Skeletal muscle satellite cell (primary cell): ENCODE measurements around the gene PKD1. TPM values are rescaled to one million over a fixed set of nuclear protein-coding genes. Genes with fewer than 3 reads are reported as not detected.
"Not testable (repeated sequence)": the region's sequence is repeated elsewhere in the genome, so short reads cannot be mapped to it uniquely, and the experiment has no call there.

ENCODE experiments used
- H3K27me3 ChIP-seq: 2 replicates; pipeline ENCODE4 v1.7.0; 2013; ENCODE audit warnings: low read length; ENCODE audit not compliant: control insufficient read depth, insufficient read depth
- H3K36me3 ChIP-seq: 2 replicates; pipeline ENCODE4 v1.7.0; 2013; ENCODE audit warnings: mild to moderate bottlenecking, control low read depth, low read length; ENCODE audit not compliant: insufficient read depth
- H3K4me1 ChIP-seq: 2 replicates; pipeline ENCODE4 v1.7.0; 2013; ENCODE audit warnings: low read length; ENCODE audit not compliant: control insufficient read depth, insufficient read depth
- H3K4me2 ChIP-seq: 2 replicates; pipeline ENCODE4 v1.7.0; 2013; ENCODE audit warnings: mild to moderate bottlenecking, low read length
- H3K4me3 ChIP-seq: 2 replicates; pipeline ENCODE4 v1.7.0; 2013; ENCODE audit warnings: low read length
- H3K9ac ChIP-seq: 2 replicates; pipeline ENCODE4 v1.7.0; 2013; ENCODE audit warnings: mild to moderate bottlenecking, low read depth, low read length, moderate library complexity
- H3K9me3 ChIP-seq: replicated peaks from 2 replicates; pipeline ENCODE4 v1.7.0; 2013; ENCODE audit warnings: mild to moderate bottlenecking, control low read depth, low read length
- total RNA-seq: library from RNA; depleted of rRNA; stranded (reverse); fragments of >200 nt; gene quantifications from 2 replicates; pipeline ENCODE4 v1.2.3, GENCODE V29; 2012; rRNA removed

Gene PKD1
- 90.8 and 110 TPM in 2 replicates for total RNA-seq

DNA sequence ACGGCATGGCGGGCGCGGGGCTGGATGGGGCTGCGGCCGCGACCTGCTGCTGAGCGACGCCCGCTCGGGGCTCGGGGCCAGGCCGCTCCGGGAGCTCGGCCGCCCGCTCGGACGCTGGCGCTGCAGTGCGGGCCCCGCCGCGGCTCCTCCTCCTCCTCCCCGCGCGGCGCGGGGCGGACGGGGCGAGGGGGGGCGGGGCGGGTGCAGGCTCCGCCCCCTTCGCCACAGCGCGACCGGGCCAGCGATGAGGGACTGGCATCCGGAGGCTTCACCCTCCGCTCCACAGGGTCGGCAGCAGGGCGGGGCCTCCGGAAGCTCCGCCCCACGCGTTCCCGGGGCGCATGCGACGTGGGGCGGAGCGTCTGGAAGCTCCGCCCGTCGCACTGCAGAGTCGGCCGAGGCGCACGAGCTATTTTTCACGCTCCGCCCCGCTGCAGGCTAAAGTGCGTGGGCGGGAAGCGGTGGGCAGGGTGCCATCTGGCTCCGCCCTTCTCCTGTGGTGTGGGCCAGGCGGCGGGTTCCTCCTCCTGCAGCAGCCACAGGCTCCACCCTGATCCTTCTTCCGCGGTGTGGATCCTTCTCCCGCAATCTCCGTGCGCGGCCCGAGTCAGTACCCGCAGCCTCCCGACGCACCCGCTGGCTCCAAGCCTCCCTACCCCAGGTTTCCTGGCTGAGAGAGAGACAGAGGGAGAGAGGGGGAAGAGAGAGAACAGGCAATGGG, at the start of gene PKD1:
Gene PKD1 (minus strand): TSS at position 129 of the 721 bp plus-strand sequence. CDS start 209 bp downstream, outside the sequence.
- peak within 1 kb of the TSS; percentile 73 for H3K4me2 ChIP-seq
- H3K4me3 ChIP-seq = peak within 1 kb of the TSS; percentile 69
- H3K9ac ChIP-seq = peak within 1 kb of the TSS; percentile 73
- not testable (repeated sequence) for H3K27me3 ChIP-seq, H3K4me1 ChIP-seq, H3K36me3 ChIP-seq, H3K9me3 ChIP-seq

DNA sequence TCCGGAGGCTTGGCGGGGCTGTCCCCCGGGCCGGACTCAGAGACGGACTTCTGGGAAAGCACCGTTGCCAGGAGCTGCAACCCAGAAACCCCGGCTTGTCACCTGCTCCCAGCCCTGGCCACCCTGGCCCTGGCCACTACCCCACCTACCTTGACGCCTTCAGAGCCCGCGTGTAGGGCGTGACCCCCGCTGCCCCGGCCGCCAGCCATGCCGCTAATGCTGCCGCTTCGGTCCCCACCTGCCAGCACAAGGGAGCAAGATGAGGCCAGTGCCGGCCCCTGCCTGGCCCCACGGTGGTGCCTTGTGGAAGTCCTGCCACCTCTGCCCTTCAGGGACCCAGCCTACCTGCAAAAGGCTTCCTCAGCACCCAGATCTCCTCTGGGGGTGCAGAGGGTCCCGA, 49.3 kb upstream of the PKD1 start:
- Histone ChIP-seq H3K4me1 (no peaks in the 10 kb centered on the region), H3K4me2 (no peak overlapping the region), H3K9me3 (no peaks in the 10 kb centered on the region), H3K9ac (no peak overlapping the region), H3K36me3 (no peaks in the 10 kb centered on the region), H3K4me3 (no peak overlapping the region), H3K27me3 (peaks cover 3% of the 10 kb centered on the region)

GRCh38 chr16:2184346-2184745, 48.6 kb upstream of the PKD1 start:
- Histone ChIP-seq H3K36me3 (no peaks in the 10 kb centered on the region), H3K4me1 (no peaks in the 10 kb centered on the region), H3K27me3 (peaks cover 3% of the 10 kb centered on the region), H3K4me2 (no peak overlapping the region), H3K9ac (no peak overlapping the region), H3K9me3 (no peaks in the 10 kb centered on the region), H3K4me3 (no peak overlapping the region)

DNA sequence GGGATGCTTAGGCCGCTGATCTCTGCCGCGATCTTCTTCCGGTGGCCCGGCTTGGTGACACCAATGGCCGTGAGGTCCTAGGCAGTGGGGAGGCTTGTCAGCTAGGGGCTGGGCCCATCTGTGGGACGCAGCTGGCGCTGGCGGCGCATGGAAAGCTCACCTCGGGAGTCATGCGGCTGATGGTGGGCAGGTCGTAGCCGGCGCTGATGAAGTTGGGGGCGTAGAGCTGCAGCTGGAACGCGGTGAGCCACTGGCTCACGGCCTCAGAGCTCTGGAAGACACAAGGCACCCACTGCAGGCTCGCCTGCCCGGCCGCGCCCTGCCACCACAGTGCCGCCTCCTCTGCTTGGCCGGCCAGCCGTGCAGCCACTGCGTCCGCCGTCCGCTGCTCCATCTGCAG, 48.0 kb upstream of the PKD1 start:
- Histone ChIP-seq H3K27me3 (peaks cover 3% of the 10 kb centered on the region), H3K4me3 (no peak overlapping the region), H3K36me3 (no peaks in the 10 kb centered on the region)

DNA sequence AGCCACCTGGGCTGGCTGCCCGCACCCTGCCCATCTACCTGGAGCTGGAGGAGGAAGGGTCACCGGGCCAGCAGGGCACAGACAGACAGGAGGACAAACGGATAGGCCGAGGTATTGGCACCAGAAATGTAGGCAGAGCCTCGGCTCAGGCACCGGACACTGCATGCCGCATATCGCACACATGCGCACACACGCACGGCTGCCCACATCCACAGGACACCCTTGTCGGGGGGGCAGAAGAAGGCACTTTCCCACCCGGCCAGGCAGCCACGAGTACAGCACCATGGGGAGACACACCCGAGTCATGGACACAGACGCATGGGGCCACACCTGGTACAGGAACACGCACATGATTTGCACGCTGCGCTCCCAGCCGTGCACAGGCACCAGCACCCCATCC, 46.3 kb upstream of the PKD1 start:
- peaks cover 3% of the 10 kb centered on the region for H3K27me3 ChIP-seq
- H3K9me3 ChIP-seq = no peaks in the 10 kb centered on the region
- H3K4me1 ChIP-seq = no peaks in the 10 kb centered on the region
- no peak overlapping the region for H3K4me3 ChIP-seq
- peaks cover 8% of the 10 kb centered on the region for H3K36me3 ChIP-seq
- no peak overlapping the region for H3K4me2 ChIP-seq
- H3K9ac ChIP-seq = no peak overlapping the region

More for the DNA sequence above, 48.0 kb upstream of the PKD1 start:
- no peaks in the 10 kb centered on the region for H3K9me3 ChIP-seq
- no peak overlapping the region for H3K4me2 ChIP-seq
- no peaks in the 10 kb centered on the region for H3K4me1 ChIP-seq
- H3K9ac ChIP-seq = no peak overlapping the region

GRCh38 chr16:2180962-2181923, 45.5 kb upstream of the PKD1 start:
- Histone ChIP-seq H3K9me3 (no peaks in the 10 kb centered on the region), H3K9ac (no peak overlapping the region), H3K4me2 (no peak overlapping the region), H3K36me3 (peaks cover 13% of the 10 kb centered on the region), H3K27me3 (peaks cover 3% of the 10 kb centered on the region), H3K4me1 (no peaks in the 10 kb centered on the region), H3K4me3 (no peak overlapping the region)

DNA sequence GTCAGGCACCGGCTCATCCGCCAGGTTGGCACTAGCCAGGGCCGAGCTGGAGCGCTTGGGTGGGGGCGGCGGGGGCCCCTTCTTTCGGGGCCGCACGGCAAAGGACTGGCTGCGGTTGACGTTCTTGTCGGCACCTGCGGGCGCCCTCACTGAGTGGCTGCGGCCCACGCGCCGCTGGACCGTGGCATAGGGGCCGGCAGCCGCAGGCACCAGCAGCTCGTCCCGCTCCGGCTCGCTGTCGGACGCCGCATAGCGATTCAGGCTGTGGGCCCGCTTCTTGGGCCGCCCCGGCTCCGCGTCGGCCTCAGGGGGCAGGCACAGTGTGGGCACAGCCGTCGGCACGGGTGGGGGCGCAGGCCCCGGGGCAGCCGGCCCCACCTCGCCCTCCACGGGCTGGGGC, 44.8 kb upstream of the PKD1 start:
- Histone ChIP-seq H3K4me3 (no peak overlapping the region), H3K27me3 (peaks cover 3% of the 10 kb centered on the region), H3K9me3 (no peaks in the 10 kb centered on the region), H3K9ac (no peak overlapping the region), H3K4me1 (no peaks in the 10 kb centered on the region), H3K36me3 (peaks cover 20% of the 10 kb centered on the region), H3K4me2 (no peak overlapping the region)

GRCh38 chr16:2179576-2179975, 43.9 kb upstream of the PKD1 start:
- no peak overlapping the region for H3K4me2 ChIP-seq
- no peaks in the 10 kb centered on the region for H3K4me1 ChIP-seq
- H3K4me3 ChIP-seq = no peak overlapping the region
- peaks cover 29% of the 10 kb centered on the region for H3K36me3 ChIP-seq
- H3K9me3 ChIP-seq = no peaks in the 10 kb centered on the region
- no peak overlapping the region for H3K9ac ChIP-seq
- H3K27me3 ChIP-seq = peaks cover 3% of the 10 kb centered on the region

DNA sequence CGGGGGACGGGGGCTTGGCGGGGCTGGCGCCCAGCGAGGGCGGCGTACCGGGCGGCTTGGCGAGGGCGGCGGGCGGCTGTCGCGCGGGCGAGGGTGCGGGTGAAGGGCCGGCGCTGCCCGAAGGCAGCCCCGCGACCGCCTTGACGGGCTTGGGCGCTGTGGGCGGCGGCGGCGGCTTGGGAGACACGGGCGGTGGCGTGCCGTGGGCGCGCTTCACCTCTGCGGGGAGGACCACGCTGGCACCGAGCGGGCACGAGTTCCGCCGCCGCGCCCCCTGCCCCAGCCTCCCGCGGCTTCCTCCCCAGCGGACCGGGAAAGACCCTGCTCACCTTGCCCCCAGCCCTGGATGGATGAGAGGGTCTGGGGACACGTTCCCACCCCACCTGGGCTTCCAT, 43.4 kb upstream of the PKD1 start:
- Histone ChIP-seq H3K4me2 (no peak overlapping the region), H3K4me1 (no peaks in the 10 kb centered on the region), H3K27me3 (no peaks in the 10 kb centered on the region), H3K36me3 (peaks cover 33% of the 10 kb centered on the region), H3K4me3 (no peak overlapping the region), H3K9ac (no peak overlapping the region), H3K9me3 (no peaks in the 10 kb centered on the region)

DNA sequence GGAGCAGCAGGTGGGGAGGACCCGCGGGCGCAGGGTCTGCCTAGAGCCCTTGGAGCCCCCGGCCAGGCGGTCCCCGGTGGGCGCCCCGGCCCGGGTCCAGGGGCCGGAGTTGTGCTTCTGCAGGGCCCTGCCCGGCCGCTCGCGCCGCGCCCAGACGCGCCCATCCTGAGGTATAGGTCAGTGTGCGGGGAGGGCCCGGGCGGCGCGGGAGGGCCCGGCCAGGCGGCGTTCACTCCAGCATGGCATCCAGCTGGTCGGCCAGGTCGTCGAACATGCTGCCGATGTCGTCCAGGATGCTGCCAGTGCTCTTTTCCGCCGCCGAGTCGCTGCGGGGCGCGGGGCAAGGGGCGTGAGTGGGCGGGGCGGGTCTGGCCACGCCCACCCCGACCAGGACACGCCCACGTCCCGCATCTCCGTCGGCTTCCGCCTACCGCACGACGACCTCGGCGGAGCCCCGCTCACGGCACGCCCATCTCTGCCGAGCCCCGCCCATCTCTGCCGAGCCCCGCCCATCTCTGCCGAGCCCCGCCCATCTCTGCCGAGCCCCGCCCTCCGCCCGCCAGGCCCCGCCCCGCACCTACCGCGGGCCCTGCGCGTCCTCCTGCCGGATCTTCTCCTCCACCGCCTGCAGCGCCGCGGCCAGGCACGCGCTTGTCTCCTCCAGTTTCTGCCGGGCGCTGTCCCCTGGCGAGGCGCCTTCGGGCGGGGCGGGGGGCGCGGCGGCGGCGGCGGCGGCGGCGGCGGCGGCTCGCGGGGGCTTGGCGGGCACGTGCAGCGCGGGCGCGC, 42.8 kb upstream of the PKD1 start:
- Histone ChIP-seq H3K36me3 (peaks cover 37% of the 10 kb centered on the region), H3K4me3 (no peak overlapping the region), H3K4me1 (no peaks in the 10 kb centered on the region), H3K9me3 (no peaks in the 10 kb centered on the region), H3K27me3 (no peaks in the 10 kb centered on the region), H3K9ac (no peak overlapping the region), H3K4me2 (no peak overlapping the region)

GRCh38 chr16:2177561-2177960, 41.9 kb upstream of the PKD1 start:
- H3K4me3 ChIP-seq = no peak overlapping the region
- no peak overlapping the region for H3K4me2 ChIP-seq
- H3K4me1 ChIP-seq = no peaks in the 10 kb centered on the region
- H3K9me3 ChIP-seq = no peaks in the 10 kb centered on the region
- H3K27me3 ChIP-seq = no peaks in the 10 kb centered on the region
- H3K9ac ChIP-seq = no peak overlapping the region
- peaks cover 43% of the 10 kb centered on the region for H3K36me3 ChIP-seq
